AG04449 (cell line): ENCODE measurements around the gene ATF2.

Source experiments
- CTCF ChIA-PET: fragments of 350-600 bp; formaldehyde crosslinking; extraction: SDS; loops from one replicate; lab custom pipeline; 2021; ENCODE audit warnings: antibody characterized with exemption; lab: Yijun Ruan, JAX
- POLR2A ChIA-PET: fragments of 400-600, 350-600 bp; formaldehyde crosslinking; extraction: SDS; loops from one replicate; lab custom pipeline; 2020; ENCODE audit warnings: antibody characterized with exemption, inconsistent platforms; lab: Yijun Ruan, JAX
- DNase-seq: peaks from one replicate; pipeline ENCODE4 v3.0.0-alpha.2; 2010; ENCODE audit warnings: low read depth, low spot score
- H3K4me3 ChIP-seq: 2 replicates; pipeline ENCODE4 v1.5.1; 2011; ENCODE audit warnings: low read depth, mild to moderate bottlenecking, control low read depth, low read length
- CTCF ChIP-seq: IDR thresholded peaks from one replicate; pipeline ENCODE4 v1.5.1; 2011; ENCODE audit warnings: mild to moderate bottlenecking, moderate library complexity, low read length, control low read depth, inconsistent platforms; ENCODE audit not compliant: insufficient read depth; ENCODE audit errors: missing control alignments

Gene ATF2

GRCh38 chr2:175181104-175181876 lies 13.3 kb upstream of the ATF2 start, which contains the start of gene ATP5MC3:
ATP5MC3 (minus strand) TSS chr2:175181710; CDS start chr2:175181393, 317 bp downstream.
- ChIA-PET CTCF (interaction anchor here (0.5 to 1.1 kb wide), 2 partner anchors 10 to 581 kb away, joined by 3 to 6 read pairs; no protein-coding TSS in a partner anchor), POLR2A (interaction anchor here (1.1 kb wide), 1 partner anchor 13 kb away, joined by 4 read pairs; the partner anchor contains the start of gene ATF2)
- TF ChIP-seq CTCF, result peak; percentile 7
- DNase-seq, result peak; percentile 63
- H3K4me3 ChIP-seq, result peak within 1 kb of the TSS; percentile 84

GRCh38 chr2:175180701-175181103 lies 12.7 kb upstream of the ATF2 start:
- no peak for TF ChIP-seq CTCF
- ChIA-PET CTCF (interaction anchor here (0.5 to 1.1 kb wide), 2 partner anchors 9 to 581 kb away, joined by 3 to 6 read pairs; no protein-coding TSS in a partner anchor), POLR2A (interaction anchor here (0.6 to 1.1 kb wide), 2 partner anchors 12 to 17 kb away, joined by 3 to 4 read pairs; partner anchors contain the start of gene ATF2)
- no peak for DNase-seq
- peak overlapping the region; percentile 84 for H3K4me3 ChIP-seq

GRCh38 chr2:175176624-175177023 lies 8.6 kb upstream of the ATF2 start:
- DNase-seq, result no peak
- no peak overlapping the region for H3K4me3 ChIP-seq
- POLR2A ChIA-PET, result no interaction called here
- CTCF ChIA-PET, result no interaction called here
- no peak for TF ChIP-seq CTCF

- no peak for DNase-seq
- ChIA-PET POLR2A (no interaction called here), CTCF (interaction anchor here (1.5 kb wide), 1 partner anchor 10 kb away, joined by 5 read pairs; no protein-coding TSS in a partner anchor)
- H3K4me3 ChIP-seq, result no peak overlapping the region
- TF ChIP-seq CTCF, result no peak
Observed at GRCh38 chr2:175175896-175176295, 7.9 kb upstream of the ATF2 start.

- CTCF ChIA-PET, result interaction anchor here (1.5 kb wide), 1 partner anchor 11 kb away, joined by 5 read pairs; no protein-coding TSS in a partner anchor
- TF ChIP-seq CTCF, result no peak
- H3K4me3 ChIP-seq, result no peak overlapping the region
- no peak for DNase-seq
- POLR2A ChIA-PET, result no interaction called here
Observed at GRCh38 chr2:175175320-175175719, 7.3 kb upstream of the ATF2 start.
